Progenitor cell of endocrine pancreas (in vitro differentiated cells): Measurements from ENCODE around the gene KSR1. TPM values are rescaled to one million over a fixed set of nuclear protein-coding genes. Genes with fewer than 3 reads are reported as not detected.

ENCODE experiments used
- DNase-seq: peaks from one replicate; pipeline ENCODE4 v3.0.0; 2021; ENCODE audit warnings: low spot score; ENCODE audit not compliant: unreplicated experiment
- H3K27ac Mint-ChIP-seq: 2 replicates; pipeline ENCODE4 v1.8.0; 2021; ENCODE audit warnings: mild to moderate bottlenecking, moderate library complexity, mixed read lengths
- H3K27me3 Mint-ChIP-seq: 2 replicates; pipeline ENCODE4 v1.8.0; 2021; ENCODE audit warnings: mixed read lengths
- H3K36me3 Mint-ChIP-seq: 2 replicates; pipeline ENCODE4 v1.8.0; 2022; ENCODE audit warnings: mixed read lengths; ENCODE audit not compliant: insufficient read depth
- H3K4me1 Mint-ChIP-seq: 2 replicates; pipeline ENCODE4 v1.8.0; 2021; ENCODE audit warnings: low read depth, mixed read lengths
- H3K4me3 Mint-ChIP-seq: 2 replicates; pipeline ENCODE4 v1.8.0; 2021; ENCODE audit warnings: low read depth, mild to moderate bottlenecking, moderate library complexity, mixed read lengths
- H3K9me3 Mint-ChIP-seq: 2 replicates; pipeline ENCODE4 v1.8.0; 2021; ENCODE audit warnings: low read depth, mixed read lengths
- CTCF ChIP-seq: fragments of 200-600 bp; sonication (generic); IDR thresholded peaks from one replicate; pipeline ENCODE4 v1.5.0; 2021; ENCODE audit warnings: antibody characterized with exemption, mild to moderate bottlenecking; ENCODE audit not compliant: unreplicated experiment
- total RNA-seq: library from RNA; stranded (reverse); gene quantifications from 2 replicates; pipeline ENCODE4 v1.2.1, GENCODE V29; 2021

Gene KSR1
- total RNA-seq, 1 donor from 2014 or later: 70.1 TPM

GRCh38 chr17:27547301-27547683 is 91.0 kb downstream of the KSR1 start:
- DNase-seq: no peak
- Mint-ChIP-seq H3K4me1 (peaks cover 25% of the 10 kb centered on the region), H3K36me3 (no peaks in the 10 kb centered on the region), H3K27ac (no peak overlapping the region), H3K4me3 (no peak overlapping the region), H3K9me3 (no peaks in the 10 kb centered on the region), H3K27me3 (no peaks in the 10 kb centered on the region)
- no peak for TF ChIP-seq CTCF

GRCh38 chr17:27548369-27548768 is 92.1 kb downstream of the KSR1 start:
- peaks cover 2% of the 10 kb centered on the region for H3K36me3 Mint-ChIP-seq
- H3K27me3 Mint-ChIP-seq: no peaks in the 10 kb centered on the region
- no peak overlapping the region for H3K27ac Mint-ChIP-seq
- DNase-seq: no peak
- H3K4me1 Mint-ChIP-seq: peaks cover 23% of the 10 kb centered on the region
- TF ChIP-seq CTCF: no peak
- no peaks in the 10 kb centered on the region for H3K9me3 Mint-ChIP-seq
- no peak overlapping the region for H3K4me3 Mint-ChIP-seq

- H3K27me3 Mint-ChIP-seq: no peaks in the 10 kb centered on the region
- no peak for TF ChIP-seq CTCF
- peaks cover 4% of the 10 kb centered on the region for H3K36me3 Mint-ChIP-seq
- no peak for DNase-seq
- no peak overlapping the region for H3K4me3 Mint-ChIP-seq
- no peak overlapping the region for H3K27ac Mint-ChIP-seq
- no peaks in the 10 kb centered on the region for H3K9me3 Mint-ChIP-seq
- H3K4me1 Mint-ChIP-seq: peaks cover 23% of the 10 kb centered on the region
Observed at GRCh38 chr17:27549251-27549893, 93.1 kb downstream of the KSR1 start.

- H3K36me3 Mint-ChIP-seq: peaks cover 9% of the 10 kb centered on the region
- no peak overlapping the region for H3K4me3 Mint-ChIP-seq
- H3K9me3 Mint-ChIP-seq: no peaks in the 10 kb centered on the region
- no peaks in the 10 kb centered on the region for H3K27me3 Mint-ChIP-seq
- TF ChIP-seq CTCF: no peak
- no peak for DNase-seq
- H3K4me1 Mint-ChIP-seq: peaks cover 19% of the 10 kb centered on the region
- H3K27ac Mint-ChIP-seq: no peak overlapping the region
Observed at GRCh38 chr17:27550291-27550930, 94.2 kb downstream of the KSR1 start.

GRCh38 chr17:27550974-27551505 is 94.8 kb downstream of the KSR1 start:
- H3K9me3 Mint-ChIP-seq: no peaks in the 10 kb centered on the region

More at GRCh38 chr17:27550974-27551505, 94.8 kb downstream of the KSR1 start:
- Mint-ChIP-seq H3K4me3 (no peak overlapping the region), H3K4me1 (peaks cover 13% of the 10 kb centered on the region), H3K27ac (no peak overlapping the region), H3K36me3 (peaks cover 9% of the 10 kb centered on the region), H3K27me3 (no peaks in the 10 kb centered on the region)
- DNase-seq: no peak
- no peak for TF ChIP-seq CTCF
